ENCODE measurements around the gene IL12A.

Gene IL12A

GRCh38 chr3:159989973-159990846, 1.6 kb downstream of the IL12A start:
- DNase-seq (ENCODE audit: low spot score) = no peak

GRCh38 chr3:159991591-159991990, 3.0 kb downstream of the IL12A start:
- no peak for DNase-seq (ENCODE audit: low spot score)

- DNase-seq (ENCODE audit: low spot score) = no peak
Measured at GRCh38 chr3:159992589-159992988, 4.0 kb downstream of the IL12A start.

GRCh38 chr3:159994182-159994581, 5.5 kb downstream of the IL12A start:
- peak; percentile 44 for DNase-seq (ENCODE audit: low spot score)

- no peak for DNase-seq (ENCODE audit: low spot score)
Measured at GRCh38 chr3:159995091-159995490, 6.5 kb downstream of the IL12A start.

GRCh38 chr3:159996018-159996417, 7.4 kb downstream of the IL12A start:
- no peak for DNase-seq (ENCODE audit: low spot score)

GRCh38 chr3:159996959-159997358, 8.3 kb downstream of the IL12A start:
- DNase-seq (ENCODE audit: low spot score) = no peak

GRCh38 chr3:160001148-160001760, 12.6 kb downstream of the IL12A start:
- no peak for DNase-seq (ENCODE audit: low spot score)

GRCh38 chr3:160001850-160002623, 13.4 kb downstream of the IL12A start:
- no peak for DNase-seq (ENCODE audit: low spot score)

- peak; percentile 44 for DNase-seq (ENCODE audit: low spot score)
Measured at GRCh38 chr3:160003520-160004128, 15.0 kb downstream of the IL12A start.

GRCh38 chr3:160005004-160005403, 16.4 kb downstream of the IL12A start:
- no peak for DNase-seq (ENCODE audit: low spot score)

GRCh38 chr3:160006282-160007163, 17.9 kb downstream of the IL12A start:
- DNase-seq (ENCODE audit: low spot score) = peak; percentile 65

GRCh38 chr3:160008961-160009360, 20.3 kb downstream of the IL12A start:
- DNase-seq (ENCODE audit: low spot score) = no peak

- DNase-seq (ENCODE audit: low spot score) = no peak
Measured at GRCh38 chr3:160009525-160009924, 20.9 kb downstream of the IL12A start.

- DNase-seq (ENCODE audit: low spot score) = no peak
Measured at GRCh38 chr3:160010578-160010977, 21.9 kb downstream of the IL12A start.

GRCh38 chr3:160012108-160012507, 23.5 kb downstream of the IL12A start:
- DNase-seq (ENCODE audit: low spot score) = no peak

GRCh38 chr3:160016972-160017371, 28.3 kb downstream of the IL12A start:
- peak; percentile 18 for DNase-seq (ENCODE audit: low spot score)

- no peak for DNase-seq (ENCODE audit: low spot score)
Measured at GRCh38 chr3:160018959-160019358, 30.3 kb downstream of the IL12A start.

GRCh38 chr3:160020057-160020711, 31.5 kb downstream of the IL12A start:
- no peak for DNase-seq (ENCODE audit: low spot score)

- DNase-seq (ENCODE audit: low spot score) = no peak
Measured at GRCh38 chr3:160022068-160022467, 33.4 kb downstream of the IL12A start.

- no peak for DNase-seq (ENCODE audit: low spot score)
Measured at GRCh38 chr3:160023476-160023875, 34.8 kb downstream of the IL12A start.

Measured in hepatic stellate cell (primary cell).